H9 (cell line): ENCODE data around the gene NAGPA. TPM values are rescaled to one million over a fixed set of nuclear protein-coding genes. Genes with fewer than 3 reads are reported as not detected.

Source experiments
- DNase-seq: peaks from one replicate; pipeline ENCODE4 v3.0.0-alpha.2; 2017
- H2AFZ ChIP-seq: one replicate; pipeline ENCODE4 v1.6.1; 2013; ENCODE audit warnings: mild to moderate bottlenecking, low read length, control low read depth, moderate library complexity
- H2AK5ac ChIP-seq: 2 replicates; pipeline ENCODE4 v1.6.1; 2013; ENCODE audit warnings: low read length, control low read depth, mixed read lengths; ENCODE audit not compliant: insufficient read length
- H2BK120ac ChIP-seq: one replicate; pipeline ENCODE4 v1.6.1; 2013; ENCODE audit warnings: low read depth, mild to moderate bottlenecking, low read length, control low read depth, inconsistent platforms; ENCODE audit not compliant: poor library complexity, severe bottlenecking
- H2BK12ac ChIP-seq: 2 replicates; pipeline ENCODE4 v1.6.1; 2013; ENCODE audit warnings: low read length, control low read depth, mixed read lengths, low read depth; ENCODE audit not compliant: insufficient read length
- H2BK15ac ChIP-seq: 2 replicates; pipeline ENCODE4 v1.6.1; 2013; ENCODE audit warnings: low read depth, low read length, control low read depth
- H2BK20ac ChIP-seq: one replicate; pipeline ENCODE4 v1.6.1; 2013; ENCODE audit warnings: low read depth, mild to moderate bottlenecking, low read length, control low read depth, inconsistent platforms; ENCODE audit not compliant: poor library complexity, severe bottlenecking
- H2BK5ac ChIP-seq: 2 replicates; pipeline ENCODE4 v1.6.1; 2013; ENCODE audit warnings: low read length, control low read depth, mixed read lengths; ENCODE audit not compliant: insufficient read length
- H3K14ac ChIP-seq: 2 replicates; pipeline ENCODE4 v1.6.1; 2013; ENCODE audit warnings: low read length, control low read depth; ENCODE audit not compliant: insufficient read depth
- H3K18ac ChIP-seq: 2 replicates; pipeline ENCODE4 v1.6.1; 2013; ENCODE audit warnings: low read depth, mild to moderate bottlenecking, mixed read lengths, low read length, control low read depth; ENCODE audit not compliant: insufficient read length
- H3K23ac ChIP-seq: 2 replicates; pipeline ENCODE4 v1.6.1; 2013; ENCODE audit warnings: low read length, control low read depth, mixed read lengths, low read depth; ENCODE audit not compliant: insufficient read length
- H3K23me2 ChIP-seq: 2 replicates; pipeline ENCODE4 v1.6.1; 2013; ENCODE audit warnings: low read depth, mild to moderate bottlenecking, mixed read lengths, low read length, control low read depth; ENCODE audit not compliant: insufficient read length, poor library complexity, severe bottlenecking
- H3K27ac ChIP-seq: 2 replicates; pipeline ENCODE4 v1.5.1; 2013; ENCODE audit warnings: low read length, control low read depth, mixed read lengths, low read depth; ENCODE audit not compliant: insufficient read length
- H3K27me3 ChIP-seq: 2 replicates; pipeline ENCODE4 v1.6.1; 2013; ENCODE audit warnings: low read length, control low read depth, inconsistent platforms; ENCODE audit not compliant: insufficient read depth
- H3K4ac ChIP-seq: 2 replicates; pipeline ENCODE4 v1.6.1; 2013; ENCODE audit warnings: low read depth, mild to moderate bottlenecking, control low read depth, inconsistent platforms, low read length, moderate library complexity
- H3K4me1 ChIP-seq: 2 replicates; pipeline ENCODE4 v1.6.1; 2013; ENCODE audit warnings: low read length, control low read depth, inconsistent platforms; ENCODE audit not compliant: insufficient read depth
- H3K4me2 ChIP-seq: 2 replicates; pipeline ENCODE4 v1.6.1; 2013; ENCODE audit warnings: low read length, control low read depth, mixed read lengths; ENCODE audit not compliant: insufficient read length, insufficient read depth
- H3K56ac ChIP-seq: 2 replicates; pipeline ENCODE4 v1.6.1; 2013; ENCODE audit warnings: low read depth, mild to moderate bottlenecking, mixed read lengths, low read length, control low read depth; ENCODE audit not compliant: insufficient read length
- H3K79me1 ChIP-seq: 2 replicates; pipeline ENCODE4 v1.6.1; 2013; ENCODE audit warnings: low read depth, mild to moderate bottlenecking, moderate library complexity, low read length, control low read depth, inconsistent platforms; ENCODE audit not compliant: insufficient read depth, poor library complexity, severe bottlenecking
- H3K79me2 ChIP-seq: 2 replicates; pipeline ENCODE4 v1.6.1; 2013; ENCODE audit warnings: low read length, control low read depth, inconsistent platforms; ENCODE audit not compliant: insufficient read depth
- H3K9ac ChIP-seq: 2 replicates; pipeline ENCODE4 v1.6.1; 2013; ENCODE audit warnings: low read length, control low read depth, mixed read lengths; ENCODE audit not compliant: insufficient read length; ENCODE audit errors: extremely low read depth
- H3K9me3 ChIP-seq: one replicate; pipeline ENCODE4 v1.6.1; 2013; ENCODE audit warnings: low read depth, low read length, inconsistent platforms; ENCODE audit not compliant: control insufficient read depth
- H3T11ph ChIP-seq: one replicate; pipeline ENCODE4 v1.6.1; 2013; ENCODE audit warnings: mild to moderate bottlenecking, low read length, control low read depth, inconsistent platforms
- H4K20me1 ChIP-seq: one replicate; pipeline ENCODE4 v1.6.1; 2013; ENCODE audit not compliant: control insufficient read depth, insufficient read length, insufficient read depth
- H4K5ac ChIP-seq: 2 replicates; pipeline ENCODE4 v1.6.1; 2013; ENCODE audit warnings: low read depth, mild to moderate bottlenecking, mixed read lengths, low read length, control low read depth; ENCODE audit not compliant: insufficient read length
- H4K8ac ChIP-seq: replicated peaks from 2 replicates; pipeline ENCODE4 v1.6.1; 2013; ENCODE audit warnings: low read length, control low read depth, mixed read lengths, low read depth; ENCODE audit not compliant: insufficient read length
- H4K91ac ChIP-seq: 2 replicates; pipeline ENCODE4 v1.6.1; 2013; ENCODE audit warnings: low read depth, mild to moderate bottlenecking, moderate library complexity, mixed read lengths, low read length, control low read depth; ENCODE audit not compliant: insufficient read length
- H3K27ac Mint-ChIP-seq, 3 experiments: 2 replicates in 2 of 3; 3 replicates in 1 of 3; pipeline ENCODE4 v1.8.0; 2020 to 2021; ENCODE audit warnings: mixed read lengths in 3 of 3, mild to moderate bottlenecking in 1 of 3, moderate library complexity in 1 of 3
- H3K27me3 Mint-ChIP-seq: 2 replicates; pipeline ENCODE4 v1.8.0; 2021; ENCODE audit warnings: low read depth, mild to moderate bottlenecking, moderate library complexity, mixed read lengths
- H3K36me3 Mint-ChIP-seq, 3 experiments: 2 replicates in 2 of 3; 3 replicates in 1 of 3; pipeline ENCODE4 v1.8.0; 2020 to 2021; ENCODE audit warnings: low read depth in 3 of 3, mixed read lengths in 3 of 3; ENCODE audit not compliant: insufficient read depth in 1 of 3
- H3K4me1 Mint-ChIP-seq, 2 experiments: 2 replicates each; pipeline ENCODE4 v1.8.0; 2020; ENCODE audit warnings: mixed read lengths in 2 of 2
- H3K4me3 Mint-ChIP-seq, 2 experiments: 2 replicates in 1 of 2; 3 replicates in 1 of 2; pipeline ENCODE4 v1.8.0; 2020 to 2021; ENCODE audit warnings: mild to moderate bottlenecking in 2 of 2, mixed read lengths in 2 of 2, moderate library complexity in 1 of 2
- H3K9me3 Mint-ChIP-seq, 2 experiments: 2 replicates in 1 of 2; 3 replicates in 1 of 2; pipeline ENCODE4 v1.8.0; 2020; ENCODE audit warnings: mild to moderate bottlenecking in 2 of 2, mixed read lengths in 2 of 2, moderate library complexity in 1 of 2
- WGBS: extraction: QIAGEN DNeasy Blood & Tissue Kit; methylation state at CpG from one replicate; pipeline ENCODE4 v1.1.7; 2013; ENCODE audit warnings: missing lambda C conversion rate, low lambda C conversion rate, mixed read lengths; ENCODE audit not compliant: insufficient read length; ENCODE audit errors: extremely low coverage; 5-methylcytosine and 5-hydroxymethylcytosine counted together
- total RNA-seq: library from RNA; stranded (reverse); gene quantifications from 2 replicates; pipeline ENCODE4 v1.2.1, GENCODE V29; 2021
- TF ChIP-seq, protein P1 (sequence below): fragments of 200-600 bp; sonication (generic); conservative IDR thresholded peaks from 3 replicates; pipeline ENCODE4 v1.8.0; 2021; ENCODE audit warnings: antibody characterized with exemption, mild to moderate bottlenecking

Gene NAGPA
- total RNA-seq, 1 experiment from 2014 or later = 12.1 TPM

DNA sequence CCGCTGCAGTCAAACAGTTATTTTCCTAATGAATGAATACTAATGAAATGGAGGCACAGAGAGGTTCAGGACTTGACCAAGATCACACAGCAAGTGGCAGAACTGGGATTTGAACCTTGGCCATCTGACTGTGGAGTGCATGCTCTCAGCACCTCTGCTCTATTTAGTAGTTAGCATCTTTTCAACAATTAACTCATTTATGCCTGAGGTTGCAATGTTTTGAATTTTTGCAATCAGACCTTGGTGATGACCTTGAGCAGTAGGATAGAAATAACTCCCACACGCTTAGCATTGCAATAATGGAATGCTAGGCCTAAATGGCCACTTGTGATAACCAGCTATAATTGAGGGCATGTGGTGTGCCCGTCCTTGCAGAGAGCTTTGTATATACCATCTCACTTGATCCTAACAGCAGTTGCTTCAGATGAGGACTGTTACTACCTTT lies 31.0 kb downstream of the NAGPA start:
- no peak overlapping the region for H2BK12ac ChIP-seq
- H3K27me3 ChIP-seq = no peaks in the 10 kb centered on the region
- DNase-seq = no peak
- no peak overlapping the region for H2AFZ ChIP-seq
- no peak overlapping the region for H3K4ac ChIP-seq
- H3K27ac ChIP-seq = no peak overlapping the region
- H3K4me1 ChIP-seq = no peaks in the 10 kb centered on the region
- Mint-ChIP-seq H3K4me3 (no peak overlapping the region), H3K9me3 (no peaks in the 10 kb centered on the region), H3K4me1 (no peaks in the 10 kb centered on the region), H3K27me3 (peaks cover 3% of the 10 kb centered on the region; the same call in 1 of the 2 replicates), H3K27ac (no peak overlapping the region), H3K36me3 (no peaks in the 10 kb centered on the region)
- no peak overlapping the region for H4K5ac ChIP-seq
- H2AK5ac ChIP-seq = no peak overlapping the region
- no peak overlapping the region for H3K18ac ChIP-seq
- TF ChIP-seq, protein P1, sequence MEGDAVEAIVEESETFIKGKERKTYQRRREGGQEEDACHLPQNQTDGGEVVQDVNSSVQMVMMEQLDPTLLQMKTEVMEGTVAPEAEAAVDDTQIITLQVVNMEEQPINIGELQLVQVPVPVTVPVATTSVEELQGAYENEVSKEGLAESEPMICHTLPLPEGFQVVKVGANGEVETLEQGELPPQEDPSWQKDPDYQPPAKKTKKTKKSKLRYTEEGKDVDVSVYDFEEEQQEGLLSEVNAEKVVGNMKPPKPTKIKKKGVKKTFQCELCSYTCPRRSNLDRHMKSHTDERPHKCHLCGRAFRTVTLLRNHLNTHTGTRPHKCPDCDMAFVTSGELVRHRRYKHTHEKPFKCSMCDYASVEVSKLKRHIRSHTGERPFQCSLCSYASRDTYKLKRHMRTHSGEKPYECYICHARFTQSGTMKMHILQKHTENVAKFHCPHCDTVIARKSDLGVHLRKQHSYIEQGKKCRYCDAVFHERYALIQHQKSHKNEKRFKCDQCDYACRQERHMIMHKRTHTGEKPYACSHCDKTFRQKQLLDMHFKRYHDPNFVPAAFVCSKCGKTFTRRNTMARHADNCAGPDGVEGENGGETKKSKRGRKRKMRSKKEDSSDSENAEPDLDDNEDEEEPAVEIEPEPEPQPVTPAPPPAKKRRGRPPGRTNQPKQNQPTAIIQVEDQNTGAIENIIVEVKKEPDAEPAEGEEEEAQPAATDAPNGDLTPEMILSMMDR = no peak
- H3K79me2 ChIP-seq = no peaks in the 10 kb centered on the region
- no peak overlapping the region for H3K9ac ChIP-seq
- H2BK5ac ChIP-seq = no peak overlapping the region
- no peak overlapping the region for H4K91ac ChIP-seq
- no peak overlapping the region for H2BK15ac ChIP-seq
- no peak overlapping the region for H2BK20ac ChIP-seq
- no peaks in the 10 kb centered on the region for H3K9me3 ChIP-seq
- no peaks in the 10 kb centered on the region for H3K79me1 ChIP-seq
- H3K23me2 ChIP-seq = no peaks in the 10 kb centered on the region
- no peak overlapping the region for H3K56ac ChIP-seq
- H4K8ac ChIP-seq = no peak overlapping the region
- no peak overlapping the region for H3K4me2 ChIP-seq
- H3K14ac ChIP-seq = no peak overlapping the region
- no peak overlapping the region for H2BK120ac ChIP-seq
- H4K20me1 ChIP-seq = no peaks in the 10 kb centered on the region
- WGBS = no CpG with 5 or more reads among the region's 3 CpGs
- no peak overlapping the region for H3T11ph ChIP-seq
- H3K23ac ChIP-seq = no peak overlapping the region
